ENCODE measurements around the gene CAPZB. TPM values are rescaled to one million over a fixed set of nuclear protein-coding genes. Genes with fewer than 3 reads are reported as not detected.

The CAPZB gene
- total RNA-seq, 1 experiment from 2014 or later: 225 TPM

- H3K4me1 ChIP-seq (replicated peaks): no peaks in the 10 kb centered on the region
- no peak overlapping the region for H3K27ac ChIP-seq
- H3K9me3 ChIP-seq (replicated peaks): no peaks in the 10 kb centered on the region
- DNase-seq (ENCODE audit: low read depth in 1 of 2, low spot score in 2 of 2): peak; percentile 49 to 76
- no peak overlapping the region for H3K4me3 ChIP-seq
- H3K36me3 ChIP-seq: peaks cover 85% of the 10 kb centered on the region
- H3K27me3 ChIP-seq (replicated peaks): no peaks in the 10 kb centered on the region
Measured at GRCh38 chr1:19341201-19342061, 143.9 kb downstream of the CAPZB start.

GRCh38 chr1:19340387-19340937 lies 144.9 kb downstream of the CAPZB start:
- DNase-seq (ENCODE audit: low read depth in 1 of 2, low spot score in 2 of 2): no peak
- no peak overlapping the region for H3K27ac ChIP-seq
- no peaks in the 10 kb centered on the region for H3K9me3 ChIP-seq (replicated peaks)
- H3K27me3 ChIP-seq (replicated peaks): no peaks in the 10 kb centered on the region
- H3K4me1 ChIP-seq (replicated peaks): no peaks in the 10 kb centered on the region
- H3K4me3 ChIP-seq: no peak overlapping the region
- H3K36me3 ChIP-seq: peaks cover 79% of the 10 kb centered on the region

GRCh38 chr1:19339214-19339861 lies 146.0 kb downstream of the CAPZB start:
- peaks cover 67% of the 10 kb centered on the region for H3K36me3 ChIP-seq
- no peak for DNase-seq (ENCODE audit: low read depth in 1 of 2, low spot score in 2 of 2)

GRCh38 chr1:19338323-19338762 lies 147.0 kb downstream of the CAPZB start:
- no peak for DNase-seq (ENCODE audit: low read depth in 1 of 2, low spot score in 2 of 2)
- Histone ChIP-seq H3K36me3 (peaks cover 57% of the 10 kb centered on the region), H3K27me3 (replicated peaks) (no peaks in the 10 kb centered on the region), H3K4me3 (no peak overlapping the region), H3K27ac (no peak overlapping the region), H3K4me1 (replicated peaks) (no peaks in the 10 kb centered on the region), H3K9me3 (replicated peaks) (no peaks in the 10 kb centered on the region)

More at GRCh38 chr1:19339214-19339861, 146.0 kb downstream of the CAPZB start:
- H3K9me3 ChIP-seq (replicated peaks): no peaks in the 10 kb centered on the region
- no peaks in the 10 kb centered on the region for H3K4me1 ChIP-seq (replicated peaks)
- no peak overlapping the region for H3K4me3 ChIP-seq
- H3K27me3 ChIP-seq (replicated peaks): no peaks in the 10 kb centered on the region
- no peak overlapping the region for H3K27ac ChIP-seq

GRCh38 chr1:19337289-19337688 lies 148.1 kb downstream of the CAPZB start:
- Histone ChIP-seq H3K27me3 (replicated peaks) (no peaks in the 10 kb centered on the region), H3K27ac (no peak overlapping the region), H3K4me1 (replicated peaks) (no peaks in the 10 kb centered on the region), H3K9me3 (replicated peaks) (no peaks in the 10 kb centered on the region), H3K36me3 (peaks cover 47% of the 10 kb centered on the region), H3K4me3 (no peak overlapping the region)
- DNase-seq (ENCODE audit: low read depth in 1 of 2, low spot score in 2 of 2): no peak

- Histone ChIP-seq H3K9me3 (replicated peaks) (no peaks in the 10 kb centered on the region), H3K36me3 (peaks cover 39% of the 10 kb centered on the region), H3K4me1 (replicated peaks) (no peaks in the 10 kb centered on the region), H3K27me3 (replicated peaks) (no peaks in the 10 kb centered on the region), H3K27ac (no peak overlapping the region), H3K4me3 (no peak overlapping the region)
- no peak for DNase-seq (ENCODE audit: low read depth in 1 of 2, low spot score in 2 of 2)
Measured at GRCh38 chr1:19336543-19336942, 148.8 kb downstream of the CAPZB start.

- Histone ChIP-seq H3K9me3 (replicated peaks) (no peaks in the 10 kb centered on the region), H3K36me3 (peaks cover 19% of the 10 kb centered on the region), H3K27me3 (replicated peaks) (no peaks in the 10 kb centered on the region), H3K27ac (no peak overlapping the region), H3K4me1 (replicated peaks) (no peaks in the 10 kb centered on the region), H3K4me3 (no peak overlapping the region)
- no peak for DNase-seq (ENCODE audit: low read depth in 1 of 2, low spot score in 2 of 2)
Measured at GRCh38 chr1:19333587-19334354, 151.6 kb downstream of the CAPZB start.

GRCh38 chr1:19332832-19333231 lies 152.5 kb downstream of the CAPZB start:
- H3K4me1 ChIP-seq (replicated peaks): no peaks in the 10 kb centered on the region
- no peak overlapping the region for H3K4me3 ChIP-seq
- no peak for DNase-seq (ENCODE audit: low read depth in 1 of 2, low spot score in 2 of 2)
- H3K9me3 ChIP-seq (replicated peaks): no peaks in the 10 kb centered on the region
- no peaks in the 10 kb centered on the region for H3K27me3 ChIP-seq (replicated peaks)
- no peak overlapping the region for H3K27ac ChIP-seq
- peaks cover 14% of the 10 kb centered on the region for H3K36me3 ChIP-seq

- Histone ChIP-seq H3K4me1 (replicated peaks) (no peaks in the 10 kb centered on the region), H3K27me3 (replicated peaks) (no peaks in the 10 kb centered on the region), H3K27ac (no peak overlapping the region), H3K9me3 (replicated peaks) (no peaks in the 10 kb centered on the region), H3K36me3 (peaks cover 18% of the 10 kb centered on the region; the same call in 1 of the 2 replicates), H3K4me3 (no peak overlapping the region)
- DNase-seq (ENCODE audit: low read depth in 1 of 2, low spot score in 2 of 2): no peak
Measured at GRCh38 chr1:19331262-19331878, 154.0 kb downstream of the CAPZB start.

- H3K4me3 ChIP-seq: no peak overlapping the region
- peaks cover 26% of the 10 kb centered on the region for H3K36me3 ChIP-seq
Measured at GRCh38 chr1:19330449-19331135, 154.7 kb downstream of the CAPZB start.

GRCh38 chr1:19329611-19330010 lies 155.7 kb downstream of the CAPZB start:
- H3K9me3 ChIP-seq (replicated peaks): no peaks in the 10 kb centered on the region
- H3K27ac ChIP-seq: no peak overlapping the region
- H3K4me1 ChIP-seq (replicated peaks): no peaks in the 10 kb centered on the region
- H3K27me3 ChIP-seq (replicated peaks): no peaks in the 10 kb centered on the region
- peaks cover 35% of the 10 kb centered on the region for H3K36me3 ChIP-seq
- no peak overlapping the region for H3K4me3 ChIP-seq
- no peak for DNase-seq (ENCODE audit: low read depth in 1 of 2, low spot score in 2 of 2)

More at GRCh38 chr1:19330449-19331135, 154.7 kb downstream of the CAPZB start:
- Histone ChIP-seq H3K27ac (no peak overlapping the region), H3K4me1 (replicated peaks) (no peaks in the 10 kb centered on the region), H3K27me3 (replicated peaks) (no peaks in the 10 kb centered on the region), H3K9me3 (replicated peaks) (no peaks in the 10 kb centered on the region)
- no peak for DNase-seq (ENCODE audit: low read depth in 1 of 2, low spot score in 2 of 2)

- H3K36me3 ChIP-seq: peaks cover 40% of the 10 kb centered on the region
- no peaks in the 10 kb centered on the region for H3K9me3 ChIP-seq (replicated peaks)
- no peaks in the 10 kb centered on the region for H3K4me1 ChIP-seq (replicated peaks)
- H3K4me3 ChIP-seq: no peak overlapping the region
- H3K27ac ChIP-seq: no peak overlapping the region
- DNase-seq (ENCODE audit: low read depth in 1 of 2, low spot score in 2 of 2): no peak
- no peaks in the 10 kb centered on the region for H3K27me3 ChIP-seq (replicated peaks)
Measured at GRCh38 chr1:19329188-19329587, 156.2 kb downstream of the CAPZB start.

GRCh38 chr1:19328486-19328885 lies 156.9 kb downstream of the CAPZB start:
- H3K36me3 ChIP-seq: peaks cover 44% of the 10 kb centered on the region

More at GRCh38 chr1:19328486-19328885, 156.9 kb downstream of the CAPZB start:
- no peak overlapping the region for H3K27ac ChIP-seq
- H3K4me1 ChIP-seq (replicated peaks): no peaks in the 10 kb centered on the region
- no peaks in the 10 kb centered on the region for H3K9me3 ChIP-seq (replicated peaks)
- no peak overlapping the region for H3K4me3 ChIP-seq
- no peak for DNase-seq (ENCODE audit: low read depth in 1 of 2, low spot score in 2 of 2)
- H3K27me3 ChIP-seq (replicated peaks): no peaks in the 10 kb centered on the region
